Caco-2 (cell line): ENCODE measurements around the gene TMEM151A. TPM values are rescaled to one million over a fixed set of nuclear protein-coding genes. Genes with fewer than 3 reads are reported as not detected.

Experiments
- BruUV-seq: library from RNA; stranded (reverse); fragments of 400-500 nt; replicated peaks from 2 replicates; lab custom pipeline; 2021; lab: Mats Ljungman, UMichigan
- CTCF ChIA-PET: fragments of 300-600 bp; sonication (Branson Sonifier 250); formaldehyde crosslinking; loops from one replicate; lab custom pipeline; 2022; ENCODE audit warnings: antibody characterized with exemption; lab: Charles Lee
- POLR2A ChIA-PET: fragments of 300-600 bp; sonication (Branson Sonifier 250); formaldehyde crosslinking; loops from one replicate; lab custom pipeline; 2022; ENCODE audit warnings: antibody characterized with exemption; lab: Charles Lee
- DNase-seq, 2 experiments: peaks; one replicate each; pipeline versions ENCODE4 v3.0.0 to v3.0.0-alpha.2; 2020 to 2022
- H3K27me3 ChIP-seq: replicated peaks from 2 replicates; pipeline ENCODE4 v1.6.0; 2011; ENCODE audit warnings: low read length; ENCODE audit not compliant: control insufficient read depth, insufficient read depth
- H3K36me3 ChIP-seq: 2 replicates; pipeline ENCODE4 v1.5.1; 2011; ENCODE audit warnings: low read length; ENCODE audit not compliant: control insufficient read depth, insufficient read depth
- H3K4me1 ChIP-seq: fragments of 250-450 bp; sonication (Bioruptor Pico); 2 replicates; pipeline ENCODE4 v1.5.1; 2020; ENCODE audit warnings: mild to moderate bottlenecking
- H3K4me3 ChIP-seq: 2 replicates; pipeline ENCODE4 v1.5.1; 2011; ENCODE audit warnings: low read depth, mild to moderate bottlenecking, control low read depth, low read length
- H3K9me3 ChIP-seq: fragments of 250-450 bp; sonication (Bioruptor Pico); 2 replicates; pipeline ENCODE4 v1.5.1; 2020; ENCODE audit warnings: mild to moderate bottlenecking, moderate library complexity
- H3K27ac Mint-ChIP-seq: one replicate; pipeline ENCODE4 v1.8.0; 2022; ENCODE audit warnings: mixed read lengths; ENCODE audit not compliant: unreplicated experiment
- H3K27me3 Mint-ChIP-seq: one replicate; pipeline ENCODE4 v1.8.0; 2022; ENCODE audit warnings: mixed read lengths; ENCODE audit not compliant: insufficient read depth, unreplicated experiment
- H3K36me3 Mint-ChIP-seq: one replicate; pipeline ENCODE4 v1.8.0; 2022; ENCODE audit warnings: mild to moderate bottlenecking, mixed read lengths; ENCODE audit not compliant: insufficient read depth, unreplicated experiment
- H3K4me1 Mint-ChIP-seq: one replicate; pipeline ENCODE4 v1.8.0; 2022; ENCODE audit warnings: low read depth, mixed read lengths; ENCODE audit not compliant: unreplicated experiment
- H3K4me3 Mint-ChIP-seq: one replicate; pipeline ENCODE4 v1.8.0; 2022; ENCODE audit warnings: mild to moderate bottlenecking, moderate library complexity, mixed read lengths; ENCODE audit not compliant: unreplicated experiment
- H3K9me3 Mint-ChIP-seq: one replicate; pipeline ENCODE4 v1.8.0; 2022; ENCODE audit warnings: mixed read lengths; ENCODE audit not compliant: unreplicated experiment
- CTCF ChIP-seq, 2 experiments: fragments of 200-600 bp in 1 of 2; IDR thresholded peaks; 1 replicate in 1 of 2; 2 replicates in 1 of 2; pipeline versions ENCODE4 v1.5.1 to v1.8.0; 2011 to 2022; ENCODE audit warnings: antibody characterized with exemption in 1 of 2, control low read depth in 1 of 2, inconsistent platforms in 1 of 2, low read depth in 1 of 2, low read length in 1 of 2, mild to moderate bottlenecking in 1 of 2, moderate library complexity in 1 of 2; ENCODE audit not compliant: insufficient read depth in 1 of 2, severe bottlenecking in 1 of 2, unreplicated experiment in 1 of 2
- intact Hi-C: fragments of 100-400 bp; cut with micrococcal nuclease; formaldehyde crosslinking; loops from one replicate; pipeline ENCODE4 v1.10.0; 2022; ENCODE audit not compliant: unreplicated experiment
- total RNA-seq: library from RNA; stranded (reverse); gene quantifications from 2 replicates; pipeline ENCODE4 v1.2.3, GENCODE V29; 2022

The TMEM151A gene
- total RNA-seq, 1 experiment from 2014 or later: 0.68 TPM

GRCh38 chr11:66343176-66343575 is 51.5 kb downstream of the TMEM151A start:
- intact Hi-C loops: no loop called here
- DNase-seq: no peak
- Mint-ChIP-seq H3K4me1 (peaks cover 28% of the 10 kb centered on the region), H3K27ac (peak overlapping the region; percentile 43), H3K9me3 (no peaks in the 10 kb centered on the region), H3K4me3 (peak overlapping the region; percentile 86), H3K27me3 (peaks cover 4% of the 10 kb centered on the region), H3K36me3 (peaks cover 28% of the 10 kb centered on the region)
- peaks cover 12% of the 10 kb centered on the region for H3K4me1 ChIP-seq
- H3K9me3 ChIP-seq: no peaks in the 10 kb centered on the region
- no peaks in the 10 kb centered on the region for H3K27me3 ChIP-seq
- H3K36me3 ChIP-seq: peaks cover 4% of the 10 kb centered on the region
- no peak for TF ChIP-seq CTCF (IDR thresholded peaks at IDR 0.05; ENCODE audit: insufficient read depth in 1 of 2, low read depth in 1 of 2, low read length in 1 of 2, severe bottlenecking in 1 of 2, unreplicated experiment in 1 of 2)
- ChIA-PET POLR2A (interaction anchor here (1.2 kb wide), 1 partner anchor 54 kb away, joined by 5 read pairs; the partner anchor contains the start of gene YIF1A), CTCF (interaction anchor here (2.0 kb wide), 1 partner anchor 31 kb away, joined by 17 read pairs; no protein-coding TSS in a partner anchor)
- no peak overlapping the region for H3K4me3 ChIP-seq
- no TSS peak for BruUV-seq

GRCh38 chr11:66344550-66345315 is 53.0 kb downstream of the TMEM151A start, which contains the start of gene BRMS1:
TSS of gene BRMS1 (minus strand) at chr11:66345104. CDS start at chr11:66342234, 2,870 bp downstream.
- Histone ChIP-seq H3K4me3 (peak within 1 kb of the TSS; percentile 99), H3K27me3 (no peaks in the 10 kb centered on the region), H3K9me3 (no peaks in the 10 kb centered on the region), H3K36me3 (peaks cover 4% of the 10 kb centered on the region), H3K4me1 (peaks cover 22% of the 10 kb centered on the region)
- CTCF ChIA-PET: interaction anchor here (0.6 to 2.1 kb wide), 4 partner anchors 9 to 803 kb away, joined by 3 to 17 read pairs (median 6); partner anchors contain the start of gene RIN1
- intact Hi-C loops: loop anchor here (1.0 to 2.0 kb wide), 2 partner anchors 27 to 32 kb away; partner anchors contain the start of gene SLC29A2
- Mint-ChIP-seq H3K27ac (peak within 1 kb of the TSS; percentile 99), H3K36me3 (peaks cover 41% of the 10 kb centered on the region), H3K27me3 (peaks cover 4% of the 10 kb centered on the region), H3K4me1 (peaks cover 34% of the 10 kb centered on the region), H3K4me3 (peak within 1 kb of the TSS; percentile 86), H3K9me3 (no peaks in the 10 kb centered on the region)
- DNase-seq: peak; percentile 97 to 98
- POLR2A ChIA-PET: interaction anchor here (0.6 to 2.5 kb wide), 3 partner anchors 33 to 98 kb away, joined by 4 to 10 read pairs (median 7); partner anchors contain the start of gene YIF1A
- BruUV-seq: no TSS peak
- TF ChIP-seq CTCF (IDR thresholded peaks at IDR 0.05; ENCODE audit: insufficient read depth in 1 of 2, low read depth in 1 of 2, low read length in 1 of 2, severe bottlenecking in 1 of 2, unreplicated experiment in 1 of 2): peak in 1 of 2 experiments; percentile 19

- Mint-ChIP-seq H3K36me3 (peaks cover 41% of the 10 kb centered on the region), H3K9me3 (no peaks in the 10 kb centered on the region), H3K4me1 (peaks cover 34% of the 10 kb centered on the region), H3K27me3 (peaks cover 4% of the 10 kb centered on the region), H3K4me3 (peak overlapping the region; percentile 86), H3K27ac (peak overlapping the region; percentile 99)
- intact Hi-C loops: loop anchor here (1.0 to 2.0 kb wide), 2 partner anchors 26 to 32 kb away; partner anchors contain the start of gene SLC29A2
- TF ChIP-seq CTCF (IDR thresholded peaks at IDR 0.05; ENCODE audit: insufficient read depth in 1 of 2, low read depth in 1 of 2, low read length in 1 of 2, severe bottlenecking in 1 of 2, unreplicated experiment in 1 of 2): no peak
- no peaks in the 10 kb centered on the region for H3K9me3 ChIP-seq
- CTCF ChIA-PET: interaction anchor here (0.6 to 2.1 kb wide), 4 partner anchors 9 to 804 kb away, joined by 3 to 17 read pairs (median 6); partner anchors contain the start of gene RIN1
- H3K27me3 ChIP-seq: no peaks in the 10 kb centered on the region
- peaks cover 27% of the 10 kb centered on the region for H3K4me1 ChIP-seq
- peaks cover 4% of the 10 kb centered on the region for H3K36me3 ChIP-seq
- no TSS peak for BruUV-seq
- no peak for DNase-seq
- POLR2A ChIA-PET: interaction anchor here (0.6 to 2.5 kb wide), 3 partner anchors 33 to 99 kb away, joined by 4 to 10 read pairs (median 7); partner anchors contain the start of gene YIF1A
- H3K4me3 ChIP-seq: peak overlapping the region; percentile 99
Measured at GRCh38 chr11:66345316-66345649, 53.6 kb downstream of the TMEM151A start.
